Transverse colon (tissue), 4 donors: ENCODE measurements around the gene LACRT. TPM values are rescaled to one million over a fixed set of nuclear protein-coding genes. Genes with fewer than 3 reads are reported as not detected.
"Not testable (repeated sequence)": the region's sequence is repeated elsewhere in the genome, so short reads cannot be mapped to it uniquely, and the experiment has no call there.

ENCODE experiments used
- DNase-seq: peaks from one replicate; pipeline ENCODE4 v3.0.0-alpha.2; 2019
- H3K27ac ChIP-seq, 4 donors: fragments of 200-600 bp; sonication (generic); 2 replicates each; pipeline ENCODE4 v1.5.1; 2016 to 2018; ENCODE audit warnings: inconsistent platforms in 4 of 4
- H3K27me3 ChIP-seq: fragments of 200-600 bp; sonication (generic); 2 replicates; pipeline ENCODE4 v1.5.1; 2017; ENCODE audit warnings: inconsistent platforms
- H3K36me3 ChIP-seq, 4 donors: fragments of 200-600 bp; sonication (generic); 2 replicates each; pipeline ENCODE4 v1.5.1; 2017 to 2019; ENCODE audit warnings: inconsistent platforms in 4 of 4
- H3K4me1 ChIP-seq, 4 donors: fragments of 200-600 bp; sonication (generic); 2 replicates each; pipeline ENCODE4 v1.5.1; 2017 to 2020; ENCODE audit warnings: inconsistent platforms in 4 of 4
- H3K4me3 ChIP-seq, 4 donors: fragments of 200-600 bp; sonication (generic); 1 replicate in 1 of 4; 2 replicates in 3 of 4; pipeline versions ENCODE4 v1.5.1 to v1.6.1; 2017 to 2019; ENCODE audit warnings: inconsistent platforms in 4 of 4
- H3K9me3 ChIP-seq, 2 donors: fragments of 200-600 bp; sonication (generic); 2 replicates each; pipeline ENCODE4 v1.5.1; 2017 to 2019; ENCODE audit warnings: inconsistent platforms in 2 of 2
- CTCF ChIP-seq, 5 experiments: fragments of 200-600 bp in 3 of 5; fragments of 450-650 bp in 2 of 5; sonication (generic) in 3 of 5; IDR thresholded peaks; 1 replicate in 2 of 5; 2 replicates in 3 of 5; pipeline ENCODE4 v1.5.1; 2016 to 2017; ENCODE audit warnings: antibody characterized with exemption in 5 of 5, inconsistent platforms in 3 of 5, mild to moderate bottlenecking in 2 of 5, moderate library complexity in 1 of 5
- EP300 ChIP-seq: sonication (generic); formaldehyde crosslinking; IDR thresholded peaks from one replicate; pipeline ENCODE4 v1.6.1; 2017; ENCODE audit warnings: antibody characterized with exemption, low read depth
- POLR2A ChIP-seq: fragments of 450-650 bp; IDR thresholded peaks from one replicate; pipeline ENCODE4 v1.6.1; 2016; ENCODE audit warnings: antibody characterized with exemption, mild to moderate bottlenecking, moderate library complexity
- POLR2AphosphoS5 ChIP-seq, 3 donors: sonication (generic); formaldehyde crosslinking; IDR thresholded peaks; one replicate each; pipeline ENCODE4 v1.6.1; 2016; ENCODE audit warnings: antibody characterized with exemption in 3 of 3
- WGBS, 2 donors: methylation state at CpG; one replicate each; pipeline ENCODE4 v1.1.5; 2018; ENCODE audit warnings: low coverage in 1 of 2; 5-methylcytosine and 5-hydroxymethylcytosine counted together
- in situ Hi-C, 4 donors: fragments of 200-750 bp; cut with MboI; loops; one replicate each; pipeline versions ENCODE4 v1.15.0 to v1.15.1; 2017; ENCODE audit warnings: low sequenced_read_pairs in 3 of 4, low pct_ligation_motif_present in 1 of 4, low pct_unique_long_range_greater_than_20kb in 1 of 4
- intact Hi-C: fragments of 100-400 bp; cut with DNase I; formaldehyde crosslinking; loops from one replicate; pipeline ENCODE4 v1.15.1; 2023; ENCODE audit warnings: low total_unique reads
- total RNA-seq, 4 donors: library from RNA; depleted of rRNA; stranded (reverse); fragments of >200 nt; gene quantifications; one replicate each; pipeline ENCODE4 v1.1.0, GENCODE V29; 2016

Gene LACRT
- total RNA-seq, 4 donors from 2014 or later, result not detected

- Histone ChIP-seq H3K27ac (no peak overlapping the region), H3K4me3 (no peak overlapping the region), H3K27me3 (no peaks in the 10 kb centered on the region), H3K36me3 (no peaks in the 10 kb centered on the region), H3K4me1 (no peaks in the 10 kb centered on the region), H3K9me3 (no peaks in the 10 kb centered on the region)
- in situ Hi-C loops (no loop called here), intact Hi-C loops (no loop called here)
- 80 to 84% methylated on average over 2 to 4 of the region's 4 CpGs for WGBS, 2 donors
- TF ChIP-seq EP300 (no peak), POLR2AphosphoS5 (IDR thresholded peaks at IDR 0.05) (no peak), POLR2A (no peak), CTCF (IDR thresholded peaks at IDR 0.05) (no peak)
- DNase-seq, result no peak
Measured at GRCh38 chr12:54641089-54641488, 6.4 kb upstream of the LACRT start.

- H3K27ac ChIP-seq, H3K4me1 ChIP-seq, H3K9me3 ChIP-seq, in situ Hi-C loops, H3K36me3 ChIP-seq, H3K4me3 ChIP-seq, H3K27me3 ChIP-seq, intact Hi-C loops, DNase-seq: not testable (repeated sequence)
- 82 to 83% methylated on average over 1 to 2 of the region's 2 CpGs for WGBS, 2 donors
Measured at GRCh38 chr12:54639112-54639511, 4.4 kb upstream of the LACRT start.

GRCh38 chr12:54631988-54632728 lies 2.5 kb downstream of the LACRT start:
- DNase-seq, result no peak
- Histone ChIP-seq H3K4me1 (no peaks in the 10 kb centered on the region), H3K9me3 (no peaks in the 10 kb centered on the region), H3K4me3 (no peak overlapping the region), H3K27me3 (peaks cover 7% of the 10 kb centered on the region), H3K36me3 (no peaks in the 10 kb centered on the region), H3K27ac (no peak overlapping the region)
- in situ Hi-C loops (no loop called here), intact Hi-C loops (no loop called here)
- 59 to 67% methylated on average over 4 to 8 of the region's 8 CpGs for WGBS, 2 donors
- no peak for TF ChIP-seq CTCF (IDR thresholded peaks at IDR 0.05)
- TF ChIP-seq POLR2AphosphoS5 (IDR thresholded peaks at IDR 0.05), result no peak
- TF ChIP-seq EP300, result no peak
- TF ChIP-seq POLR2A, result no peak

- TF ChIP-seq EP300, result no peak
- H3K27me3 ChIP-seq, result peaks cover 7% of the 10 kb centered on the region
- no peak overlapping the region for H3K4me3 ChIP-seq
- WGBS, 2 donors, result 84 to 91% methylated on average over 3 to 5 of the region's 5 CpGs
- no peaks in the 10 kb centered on the region for H3K36me3 ChIP-seq
- H3K4me1 ChIP-seq, result no peaks in the 10 kb centered on the region
- H3K9me3 ChIP-seq, result no peaks in the 10 kb centered on the region
- in situ Hi-C loops (no loop called here), intact Hi-C loops (no loop called here)
- no peak overlapping the region for H3K27ac ChIP-seq
- DNase-seq, result no peak
Measured at GRCh38 chr12:54631551-54631950, 3.1 kb downstream of the LACRT start.

- Histone ChIP-seq H3K4me3 (no peak overlapping the region), H3K27ac (no peak overlapping the region), H3K36me3 (no peaks in the 10 kb centered on the region), H3K27me3 (peaks cover 7% of the 10 kb centered on the region), H3K4me1 (no peaks in the 10 kb centered on the region), H3K9me3 (no peaks in the 10 kb centered on the region)
- TF ChIP-seq CTCF (IDR thresholded peaks at IDR 0.05) (no peak), EP300 (no peak), POLR2AphosphoS5 (IDR thresholded peaks at IDR 0.05) (no peak), POLR2A (no peak)
- no peak for DNase-seq
- in situ Hi-C loops, result no loop called here
- WGBS, 2 donors, result 75 to 90% methylated on average over 2 of the region's 2 CpGs
- intact Hi-C loops, result no loop called here
Measured at GRCh38 chr12:54629925-54630324, 4.8 kb downstream of the LACRT start.
